H1 (cell line): ENCODE data around the gene ARHGEF28. TPM values are rescaled to one million over a fixed set of nuclear protein-coding genes. Genes with fewer than 3 reads are reported as not detected.

Experiments used
- FOSL1 ChIP-seq: IDR thresholded peaks from 2 replicates; pipeline ENCODE4 v1.6.1; 2011; ENCODE audit warnings: mild to moderate bottlenecking, low read depth, low read length, moderate library complexity; ENCODE audit not compliant: insufficient read depth
- GTF2F1 ChIP-seq: IDR thresholded peaks from 2 replicates; pipeline ENCODE4 v1.6.1; 2012; ENCODE audit warnings: low read depth, low read length, improper control_type of control experiment, borderline replicate concordance
- HDAC2 ChIP-seq, 2 experiments: fragments of 300-600 bp in 1 of 2; sonication (generic) in 1 of 2; IDR thresholded peaks; 2 replicates each; pipeline ENCODE4 v1.6.1; 2011 to 2012; ENCODE audit warnings: low read depth in 2 of 2, low read length in 2 of 2, mild to moderate bottlenecking in 2 of 2, moderate library complexity in 2 of 2, borderline replicate concordance in 1 of 2, inconsistent platforms in 1 of 2
- KDM1A ChIP-seq: fragments of 200-600, 300-600 bp; sonication (generic); IDR thresholded peaks from 2 replicates; pipeline ENCODE4 v1.7.1; 2016; ENCODE audit warnings: mild to moderate bottlenecking, low read length, borderline replicate concordance
- MAFK ChIP-seq: IDR thresholded peaks from 2 replicates; pipeline ENCODE4 v1.6.1; 2012; ENCODE audit warnings: low read depth, mild to moderate bottlenecking, improper control_type of control experiment, low read length
- POLR2AphosphoS5 ChIP-seq: IDR thresholded peaks from 2 replicates; pipeline ENCODE4 v1.6.1; 2011; ENCODE audit warnings: low read depth, low read length
- RFX5 ChIP-seq: IDR thresholded peaks from 2 replicates; pipeline ENCODE4 v1.6.1; 2011; ENCODE audit warnings: low read depth, low read length, improper control_type of control experiment, borderline replicate concordance
- SAP30 ChIP-seq: fragments of 300-600 bp; sonication (generic); IDR thresholded peaks from 2 replicates; pipeline ENCODE4 v1.7.1; 2012; ENCODE audit warnings: low read length, moderate library complexity, mild to moderate bottlenecking, inconsistent platforms; ENCODE audit not compliant: insufficient read depth, insufficient replicate concordance
- SP2 ChIP-seq: IDR thresholded peaks from 2 replicates; pipeline ENCODE4 v1.6.1; 2012; ENCODE audit warnings: mild to moderate bottlenecking, low read length, inconsistent platforms
- SP4 ChIP-seq: IDR thresholded peaks from 2 replicates; pipeline ENCODE4 v1.6.1; 2012; ENCODE audit warnings: low read length, inconsistent platforms
- TAF1 ChIP-seq: IDR thresholded peaks from 2 replicates; pipeline ENCODE4 v1.6.1; 2011; ENCODE audit warnings: mild to moderate bottlenecking, low read depth, low read length
- YY1 ChIP-seq: IDR thresholded peaks from 2 replicates; pipeline ENCODE4 v1.6.1; 2011; ENCODE audit warnings: low read depth, mild to moderate bottlenecking, low read length
- polyA plus RNA-seq, 7 experiments: library from polyadenylated mRNA; depleted of rRNA in 3 of 7; stranded (reverse) in 5 of 7; unstranded in 2 of 7; fragments of >200 nt in 5 of 7; fragments of 200-250 nt in 2 of 7; gene quantifications; 1 replicate in 5 of 7; 2 replicates in 1 of 7; 4 replicates in 1 of 7; pipeline versions ENCODE4 v1.2.1 to v1.2.3, GENCODE V29; 2011 to 2013; ENCODE audit warnings: missing spikeins in 2 of 7, mixed read lengths in 2 of 7
- total RNA-seq: library from RNA; stranded (reverse); fragmentation: NEBNext Ultra II Directional; extraction: Animal tissue kit (Norgen Biotek cat#: 25700); gene quantifications from 2 replicates; pipeline ENCODE4 v1.2.1, GENCODE V29; 2021
- TF ChIP-seq, protein P1 (sequence below): IDR thresholded peaks from 2 replicates; pipeline ENCODE4 v1.6.1; 2012; ENCODE audit warnings: inconsistent platforms
- TF ChIP-seq, protein P2 (sequence below): IDR thresholded peaks from 2 replicates; pipeline ENCODE4 v1.6.1; 2011; ENCODE audit warnings: low read length, improper control_type of control experiment
- TF ChIP-seq, protein P3 (sequence below): IDR thresholded peaks from 2 replicates; pipeline ENCODE4 v1.6.1; 2012; ENCODE audit warnings: low read length, inconsistent platforms

ARHGEF28 gene
- total and polyA plus RNA-seq, 2 of the 8 experiments (the other 6 are each of a cell fraction or from before 2014, with no cell fraction given), result 0.33 to 1.0 TPM

DNA sequence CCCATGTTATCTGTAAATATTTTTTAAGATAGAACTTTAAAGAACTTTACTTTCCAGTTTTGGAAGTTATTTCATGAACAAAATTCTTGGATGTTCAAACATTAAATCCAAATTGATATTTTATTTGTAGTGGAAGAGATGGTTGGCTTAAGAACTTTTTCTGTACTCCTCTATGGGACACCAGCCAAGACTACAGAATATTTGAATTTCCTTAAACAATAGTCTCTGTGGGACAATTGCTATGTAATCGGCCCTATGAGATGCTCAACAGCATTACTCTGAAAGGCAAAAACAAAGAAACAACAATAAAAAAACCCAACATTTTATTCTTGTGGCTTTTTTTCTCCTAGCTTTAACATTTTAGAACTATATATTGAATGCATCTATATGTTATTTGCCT lies 289.3 kb downstream of the ARHGEF28 start (continued):
- no peak for TF ChIP-seq FOSL1
- TF ChIP-seq YY1, result no peak
- TF ChIP-seq, protein P1, sequence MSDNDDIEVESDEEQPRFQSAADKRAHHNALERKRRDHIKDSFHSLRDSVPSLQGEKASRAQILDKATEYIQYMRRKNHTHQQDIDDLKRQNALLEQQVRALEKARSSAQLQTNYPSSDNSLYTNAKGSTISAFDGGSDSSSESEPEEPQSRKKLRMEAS, result no peak
- TF ChIP-seq SP2, result no peak
- TF ChIP-seq MAFK, result no peak
- no peak for TF ChIP-seq SP4
- no peak for TF ChIP-seq HDAC2 (IDR thresholded peaks at IDR 0.05; ENCODE audit: borderline replicate concordance in 1 of 2, low read depth in 2 of 2, low read length in 2 of 2)
- no peak for TF ChIP-seq KDM1A
- no peak for TF ChIP-seq RFX5
- TF ChIP-seq POLR2AphosphoS5, result no peak
- TF ChIP-seq TAF1, result no peak
- TF ChIP-seq SAP30, result no peak
- TF ChIP-seq, protein P2, sequence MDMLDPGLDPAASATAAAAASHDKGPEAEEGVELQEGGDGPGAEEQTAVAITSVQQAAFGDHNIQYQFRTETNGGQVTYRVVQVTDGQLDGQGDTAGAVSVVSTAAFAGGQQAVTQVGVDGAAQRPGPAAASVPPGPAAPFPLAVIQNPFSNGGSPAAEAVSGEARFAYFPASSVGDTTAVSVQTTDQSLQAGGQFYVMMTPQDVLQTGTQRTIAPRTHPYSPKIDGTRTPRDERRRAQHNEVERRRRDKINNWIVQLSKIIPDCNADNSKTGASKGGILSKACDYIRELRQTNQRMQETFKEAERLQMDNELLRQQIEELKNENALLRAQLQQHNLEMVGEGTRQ, result no peak
- TF ChIP-seq GTF2F1, result no peak
- TF ChIP-seq, protein P3, sequence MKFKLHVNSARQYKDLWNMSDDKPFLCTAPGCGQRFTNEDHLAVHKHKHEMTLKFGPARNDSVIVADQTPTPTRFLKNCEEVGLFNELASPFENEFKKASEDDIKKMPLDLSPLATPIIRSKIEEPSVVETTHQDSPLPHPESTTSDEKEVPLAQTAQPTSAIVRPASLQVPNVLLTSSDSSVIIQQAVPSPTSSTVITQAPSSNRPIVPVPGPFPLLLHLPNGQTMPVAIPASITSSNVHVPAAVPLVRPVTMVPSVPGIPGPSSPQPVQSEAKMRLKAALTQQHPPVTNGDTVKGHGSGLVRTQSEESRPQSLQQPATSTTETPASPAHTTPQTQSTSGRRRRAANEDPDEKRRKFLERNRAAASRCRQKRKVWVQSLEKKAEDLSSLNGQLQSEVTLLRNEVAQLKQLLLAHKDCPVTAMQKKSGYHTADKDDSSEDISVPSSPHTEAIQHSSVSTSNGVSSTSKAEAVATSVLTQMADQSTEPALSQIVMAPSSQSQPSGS, result no peak
